ENCODE measurements around the gene ABCF2. TPM values are rescaled to one million over a fixed set of nuclear protein-coding genes. Genes with fewer than 3 reads are reported as not detected.

ABCF2 gene
- total and polyA plus RNA-seq, 2 donors (not counting 1 experiment from before 2014, with no cell fraction given) = 16.1 to 30.2 TPM

DNA sequence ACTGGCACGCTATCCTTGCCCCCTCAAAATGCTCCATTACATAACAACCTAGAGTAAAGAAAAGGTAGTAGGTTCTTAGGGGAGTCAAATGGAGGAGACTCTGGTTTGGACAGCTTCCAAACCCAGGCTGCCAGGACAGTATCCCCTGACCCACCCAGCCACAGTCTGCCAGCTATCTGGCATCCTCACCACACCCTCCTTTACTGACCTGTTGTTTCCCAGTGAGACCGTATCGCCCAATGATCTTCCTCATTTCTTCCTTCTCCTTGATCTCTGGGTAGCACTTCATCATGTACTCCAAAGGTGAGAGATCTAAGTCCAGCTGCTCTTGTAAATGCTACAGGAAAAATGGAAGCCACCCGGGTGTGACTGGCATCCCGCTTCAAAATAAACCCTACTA lies 11.6 kb downstream of the ABCF2 start:
- DNase-seq = no peak
- CTCF ChIA-PET = no interaction called here
- TF ChIP-seq EZH2 (IDR thresholded peaks at IDR 0.05; ENCODE audit: borderline replicate concordance, insufficient read depth, low read depth, low read length, poor library complexity, severe bottlenecking) = no peak
- TF ChIP-seq, protein P1, sequence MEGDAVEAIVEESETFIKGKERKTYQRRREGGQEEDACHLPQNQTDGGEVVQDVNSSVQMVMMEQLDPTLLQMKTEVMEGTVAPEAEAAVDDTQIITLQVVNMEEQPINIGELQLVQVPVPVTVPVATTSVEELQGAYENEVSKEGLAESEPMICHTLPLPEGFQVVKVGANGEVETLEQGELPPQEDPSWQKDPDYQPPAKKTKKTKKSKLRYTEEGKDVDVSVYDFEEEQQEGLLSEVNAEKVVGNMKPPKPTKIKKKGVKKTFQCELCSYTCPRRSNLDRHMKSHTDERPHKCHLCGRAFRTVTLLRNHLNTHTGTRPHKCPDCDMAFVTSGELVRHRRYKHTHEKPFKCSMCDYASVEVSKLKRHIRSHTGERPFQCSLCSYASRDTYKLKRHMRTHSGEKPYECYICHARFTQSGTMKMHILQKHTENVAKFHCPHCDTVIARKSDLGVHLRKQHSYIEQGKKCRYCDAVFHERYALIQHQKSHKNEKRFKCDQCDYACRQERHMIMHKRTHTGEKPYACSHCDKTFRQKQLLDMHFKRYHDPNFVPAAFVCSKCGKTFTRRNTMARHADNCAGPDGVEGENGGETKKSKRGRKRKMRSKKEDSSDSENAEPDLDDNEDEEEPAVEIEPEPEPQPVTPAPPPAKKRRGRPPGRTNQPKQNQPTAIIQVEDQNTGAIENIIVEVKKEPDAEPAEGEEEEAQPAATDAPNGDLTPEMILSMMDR (IDR thresholded peaks at IDR 0.05) = no peak

DNA sequence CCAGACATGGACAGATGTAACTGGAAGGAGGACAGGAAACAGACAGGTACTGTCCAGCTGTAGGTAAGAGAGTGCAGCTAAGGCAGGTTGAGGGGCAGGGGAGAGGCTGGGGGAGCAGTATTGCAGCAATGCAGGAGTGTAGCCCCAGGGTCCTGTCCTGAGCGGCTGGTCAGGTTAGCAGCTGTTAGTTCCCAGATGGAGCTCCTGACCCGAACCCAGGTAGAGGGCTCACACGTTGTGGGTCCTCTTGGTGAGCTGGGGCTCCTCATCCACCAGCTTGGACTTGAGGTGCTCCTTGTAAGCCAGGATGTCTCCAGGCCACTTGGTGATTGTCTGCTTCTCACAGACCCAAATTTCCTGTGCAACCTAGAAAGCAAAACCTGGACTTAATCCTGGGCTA lies 13.2 kb downstream of the ABCF2 start:
- ChIA-PET CTCF (no interaction called here), POLR2A (no interaction called here)
- no peak overlapping the region for H3K27ac ChIP-seq (ENCODE audit: low read length in 2 of 2)
- H3K9me3 ChIP-seq (ENCODE audit: control extremely low read depth in 1 of 3, control insufficient read depth in 2 of 3, insufficient read depth in 1 of 3, low read length in 2 of 3) = no peaks in the 10 kb centered on the region
- H3K4me2 ChIP-seq (replicated peaks; ENCODE audit: low read depth, low read length, poor library complexity, severe bottlenecking) = no peak overlapping the region
- no peaks in the 10 kb centered on the region for H4K20me1 ChIP-seq (ENCODE audit: control insufficient read depth, insufficient read depth, low read length, poor library complexity, severe bottlenecking)
- H2AFZ ChIP-seq (ENCODE audit: insufficient read depth, low read depth, low read length, poor library complexity, severe bottlenecking) = no peak overlapping the region
- WGBS (ENCODE audit: insufficient coverage) = 100% methylated on average over 3 of the region's 3 CpGs
- H3K9ac ChIP-seq (ENCODE audit: low read length) = no peak overlapping the region
- Mint-ChIP-seq H3K4me3 (no peak overlapping the region), H3K9me3 (ENCODE audit: insufficient read depth) (no peaks in the 10 kb centered on the region), H3K27ac (no peak overlapping the region), H3K27me3 (no peaks in the 10 kb centered on the region), H3K4me1 (no peaks in the 10 kb centered on the region)
- intact Hi-C loops (cut with micrococcal nuclease) = no loop called here
- no peaks in the 10 kb centered on the region for H3K4me1 ChIP-seq (ENCODE audit: control insufficient read depth in 2 of 2, insufficient read depth in 2 of 2, low read length in 2 of 2)
- ATAC-seq (ENCODE audit: low read depth) = no peak
- H3K36me3 ChIP-seq (replicated peaks in 1 of 2; ENCODE audit: control extremely low read depth in 1 of 2, control insufficient read depth in 1 of 2, extremely low read depth in 1 of 2, insufficient read depth in 2 of 2, low read length in 1 of 2) = peaks cover 0 to 51% of the 10 kb centered on the region in 2 experiments
- no peak overlapping the region for H3K4me3 ChIP-seq (ENCODE audit: control extremely low read depth in 1 of 5, extremely low read depth in 1 of 5, insufficient read depth in 1 of 5, low read depth in 2 of 5, low read length in 4 of 5)
- no peak for DNase-seq
- no peaks in the 10 kb centered on the region for H3K27me3 ChIP-seq (replicated peaks in 1 of 4; ENCODE audit: control extremely low read depth in 1 of 4, control insufficient read depth in 3 of 4, insufficient read depth in 4 of 4, low read length in 3 of 4)
- TF ChIP-seq, protein P1 (IDR thresholded peaks at IDR 0.05) = no peak
- no peak for TF ChIP-seq EZH2 (IDR thresholded peaks at IDR 0.05; ENCODE audit: borderline replicate concordance, insufficient read depth, low read depth, low read length, poor library complexity, severe bottlenecking)
- H3K79me2 ChIP-seq (ENCODE audit: control insufficient read depth, insufficient read depth, low read length) = no peaks in the 10 kb centered on the region

More for the DNA sequence above, 11.6 kb downstream of the ABCF2 start:
- H3K27ac Mint-ChIP-seq = no peak overlapping the region
- H3K4me2 ChIP-seq (replicated peaks; ENCODE audit: low read depth, low read length, poor library complexity, severe bottlenecking) = no peak overlapping the region
- no peak for ATAC-seq (ENCODE audit: low read depth)
- intact Hi-C loops (cut with micrococcal nuclease) = no loop called here
- H3K4me3 ChIP-seq (ENCODE audit: control extremely low read depth in 1 of 5, extremely low read depth in 1 of 5, insufficient read depth in 1 of 5, low read depth in 2 of 5, low read length in 4 of 5) = no peak overlapping the region
- H3K27me3 Mint-ChIP-seq = no peaks in the 10 kb centered on the region
- no peaks in the 10 kb centered on the region for H3K9me3 ChIP-seq (ENCODE audit: control extremely low read depth in 1 of 3, control insufficient read depth in 2 of 3, insufficient read depth in 1 of 3, low read length in 2 of 3)
- no peaks in the 10 kb centered on the region for H4K20me1 ChIP-seq (ENCODE audit: control insufficient read depth, insufficient read depth, low read length, poor library complexity, severe bottlenecking)
- H3K36me3 ChIP-seq (replicated peaks in 1 of 2; ENCODE audit: control extremely low read depth in 1 of 2, control insufficient read depth in 1 of 2, extremely low read depth in 1 of 2, insufficient read depth in 2 of 2, low read length in 1 of 2) = peaks cover 0 to 64% of the 10 kb centered on the region in 2 experiments
- H3K4me3 Mint-ChIP-seq = no peak overlapping the region
- POLR2A ChIA-PET = no interaction called here
- no peaks in the 10 kb centered on the region for H3K4me1 Mint-ChIP-seq
- no peak overlapping the region for H2AFZ ChIP-seq (ENCODE audit: insufficient read depth, low read depth, low read length, poor library complexity, severe bottlenecking)
- no peak overlapping the region for H3K9ac ChIP-seq (ENCODE audit: low read length)
- H3K27me3 ChIP-seq (replicated peaks in 1 of 4; ENCODE audit: control extremely low read depth in 1 of 4, control insufficient read depth in 3 of 4, insufficient read depth in 4 of 4, low read length in 3 of 4) = no peaks in the 10 kb centered on the region
- no peaks in the 10 kb centered on the region for H3K9me3 Mint-ChIP-seq (ENCODE audit: insufficient read depth)
- no peaks in the 10 kb centered on the region for H3K4me1 ChIP-seq (ENCODE audit: control insufficient read depth in 2 of 2, insufficient read depth in 2 of 2, low read length in 2 of 2)
- no peaks in the 10 kb centered on the region for H3K79me2 ChIP-seq (ENCODE audit: control insufficient read depth, insufficient read depth, low read length)
- WGBS (ENCODE audit: insufficient coverage) = 100% methylated on average over 4 of the region's 5 CpGs
- H3K27ac ChIP-seq (ENCODE audit: low read length in 2 of 2) = no peak overlapping the region
